Activated CD8-positive, alpha-beta T cell treated with anti-CD3 and anti-CD28 coated beads for 36 hours (primary cell): ENCODE results near the gene ITGA8. TPM values are rescaled to one million over a fixed set of nuclear protein-coding genes. Genes with fewer than 3 reads are reported as not detected.

Source experiments
- ATAC-seq: fragments of 200-7000 bp; cut with Tn5 transposase; one replicate; pipeline ENCODE4 v1.10.0; 2021; ENCODE audit warnings: mild to moderate bottlenecking, moderate library complexity
- CTCF ChIA-PET: fragments of 350-600 bp; sonication (Branson Sonifier 250); formaldehyde crosslinking; loops from one replicate; lab custom pipeline; 2021; ENCODE audit warnings: antibody characterized with exemption; lab: Charles Lee
- POLR2A ChIA-PET: fragments of 350-600 bp; sonication (Branson Sonifier 250); formaldehyde crosslinking; loops from one replicate; lab custom pipeline; 2021; ENCODE audit warnings: antibody characterized with exemption; lab: Charles Lee
- DNase-seq: peaks from one replicate; pipeline ENCODE4 v3.0.0-alpha.2; 2020
- H3K27ac Mint-ChIP-seq: one replicate; pipeline ENCODE4 v1.8.0; 2021; ENCODE audit warnings: mild to moderate bottlenecking, mixed read lengths
- H3K27me3 Mint-ChIP-seq: one replicate; pipeline ENCODE4 v1.8.0; 2021; ENCODE audit warnings: mixed read lengths
- H3K36me3 Mint-ChIP-seq: one replicate; pipeline ENCODE4 v1.8.0; 2021; ENCODE audit warnings: low read depth, mixed read lengths
- H3K4me1 Mint-ChIP-seq: one replicate; pipeline ENCODE4 v1.8.0; 2021; ENCODE audit warnings: low read depth, mixed read lengths
- H3K4me3 Mint-ChIP-seq: one replicate; pipeline ENCODE4 v1.8.0; 2021; ENCODE audit warnings: mild to moderate bottlenecking, moderate library complexity, mixed read lengths
- H3K9me3 Mint-ChIP-seq: one replicate; pipeline ENCODE4 v1.8.0; 2021; ENCODE audit warnings: mixed read lengths
- CTCF ChIP-seq: fragments of 200-600 bp; IDR thresholded peaks from one replicate; pipeline ENCODE4 v1.8.0; 2022; ENCODE audit warnings: antibody characterized with exemption, mild to moderate bottlenecking
- intact Hi-C: fragments of 100-400 bp; cut with micrococcal nuclease; formaldehyde crosslinking; loops from one replicate; pipeline ENCODE4 v1.10.0; 2022
- total RNA-seq, 2 experiments: library from RNA; stranded (reverse); gene quantifications; one replicate each; pipeline ENCODE4 v1.2.3, GENCODE V29; 2021

The ITGA8 gene
- total RNA-seq, 2 experiments from 2014 or later, result not detected

- DNase-seq (no peak), ATAC-seq (no peak)
- no peaks in the 10 kb centered on the region for H3K36me3 Mint-ChIP-seq
- no peak for TF ChIP-seq CTCF
- H3K4me1 Mint-ChIP-seq, result no peaks in the 10 kb centered on the region
- intact Hi-C loops, result no loop called here
- CTCF ChIA-PET, result no interaction called here
- H3K27me3 Mint-ChIP-seq, result peaks cover 16% of the 10 kb centered on the region
- no peak overlapping the region for H3K27ac Mint-ChIP-seq
- POLR2A ChIA-PET, result no interaction called here
- peaks cover 5% of the 10 kb centered on the region for H3K9me3 Mint-ChIP-seq
- H3K4me3 Mint-ChIP-seq, result no peak overlapping the region
Observed at GRCh38 chr10:15737656-15738055, 17.9 kb upstream of the ITGA8 start.

GRCh38 chr10:15735763-15736162 is 16.0 kb upstream of the ITGA8 start:
- POLR2A ChIA-PET, result no interaction called here
- Mint-ChIP-seq H3K9me3 (peaks cover 6% of the 10 kb centered on the region), H3K4me3 (no peak overlapping the region), H3K4me1 (no peaks in the 10 kb centered on the region), H3K27ac (no peak overlapping the region), H3K27me3 (peaks cover 12% of the 10 kb centered on the region), H3K36me3 (no peaks in the 10 kb centered on the region)
- ATAC-seq (no peak), DNase-seq (no peak)
- no peak for TF ChIP-seq CTCF
- CTCF ChIA-PET, result no interaction called here
- intact Hi-C loops, result no loop called here

GRCh38 chr10:15730341-15730740 is 10.6 kb upstream of the ITGA8 start:
- H3K4me3 Mint-ChIP-seq, result no peak overlapping the region
- peaks cover 4% of the 10 kb centered on the region for H3K27me3 Mint-ChIP-seq
- ChIA-PET CTCF (interaction anchor here (1.1 kb wide), 1 partner anchor 145 kb away, joined by 3 read pairs; no protein-coding TSS in a partner anchor), POLR2A (interaction anchor here (0.6 kb wide), 1 partner anchor 393 kb away, joined by 4 read pairs; no protein-coding TSS in a partner anchor)
- H3K36me3 Mint-ChIP-seq, result no peaks in the 10 kb centered on the region
- H3K4me1 Mint-ChIP-seq, result no peaks in the 10 kb centered on the region
- TF ChIP-seq CTCF, result no peak
- DNase-seq, result no peak
- intact Hi-C loops, result no loop called here
- no peak for ATAC-seq
- peaks cover 9% of the 10 kb centered on the region for H3K9me3 Mint-ChIP-seq
- no peak overlapping the region for H3K27ac Mint-ChIP-seq

GRCh38 chr10:15729890-15730289 is 10.2 kb upstream of the ITGA8 start:
- Mint-ChIP-seq H3K4me1 (no peaks in the 10 kb centered on the region), H3K4me3 (no peak overlapping the region), H3K9me3 (peaks cover 9% of the 10 kb centered on the region), H3K36me3 (no peaks in the 10 kb centered on the region), H3K27ac (no peak overlapping the region), H3K27me3 (peaks cover 4% of the 10 kb centered on the region)
- ChIA-PET POLR2A (no interaction called here), CTCF (interaction anchor here (1.0 to 1.1 kb wide), 2 partner anchors 144 to 302 kb away, joined by 3 read pairs; no protein-coding TSS in a partner anchor)
- TF ChIP-seq CTCF, result no peak
- DNase-seq (no peak), ATAC-seq (no peak)
- intact Hi-C loops, result loop anchor here (10.0 kb wide), 1 partner anchor 295 kb away; no protein-coding TSS in a partner anchor

GRCh38 chr10:15726042-15726441 is 6.3 kb upstream of the ITGA8 start:
- no peak for ATAC-seq
- TF ChIP-seq CTCF, result no peak
- Mint-ChIP-seq H3K4me3 (no peak overlapping the region), H3K27me3 (peaks cover 4% of the 10 kb centered on the region), H3K9me3 (peaks cover 4% of the 10 kb centered on the region), H3K27ac (no peak overlapping the region), H3K4me1 (no peaks in the 10 kb centered on the region), H3K36me3 (no peaks in the 10 kb centered on the region)
- intact Hi-C loops, result loop anchor here (10.0 kb wide), 1 partner anchor 291 kb away; no protein-coding TSS in a partner anchor
- ChIA-PET POLR2A (no interaction called here), CTCF (no interaction called here)
- no peak for DNase-seq
